GM23338 (cell line): Measurements from ENCODE around the gene WHAMM. TPM values are rescaled to one million over a fixed set of nuclear protein-coding genes. Genes with fewer than 3 reads are reported as not detected.

Experiments
- ATAC-seq: fragments of 200-7000 bp; cut with Tn5 transposase; 3 replicates; pipeline ENCODE4 v1.9.1; 2020
- DNase-seq: peaks from one replicate; pipeline ENCODE4 v3.0.0-alpha.2; 2015; ENCODE audit warnings: low spot score
- H2AFZ ChIP-seq: fragments of 200-600 bp; sonication (generic); 2 replicates; pipeline ENCODE4 v1.8.0; 2016; ENCODE audit warnings: antibody characterized with exemption, mild to moderate bottlenecking, moderate library complexity
- H3F3A ChIP-seq: fragments of 200-600 bp; sonication (generic); replicated peaks from 2 replicates; pipeline ENCODE4 v1.8.0; 2017; ENCODE audit warnings: antibody characterized with exemption, mixed run types, low read depth
- H3K27ac ChIP-seq: fragments of 200-600 bp; sonication (generic); 2 replicates; pipeline ENCODE4 v1.6.1; 2016; ENCODE audit warnings: low read depth
- H3K27me3 ChIP-seq: fragments of 200-600 bp; sonication (generic); 2 replicates; pipeline ENCODE4 v1.8.0; 2016; ENCODE audit warnings: mild to moderate bottlenecking, mixed run types, moderate library complexity; ENCODE audit not compliant: insufficient read depth
- H3K36me3 ChIP-seq: fragments of 200-600 bp; sonication (generic); 2 replicates; pipeline ENCODE4 v1.8.0; 2016; ENCODE audit warnings: mild to moderate bottlenecking; ENCODE audit not compliant: insufficient read depth
- H3K4me1 ChIP-seq: fragments of 200-600 bp; sonication (generic); 2 replicates; pipeline ENCODE4 v1.8.0; 2016; ENCODE audit warnings: mild to moderate bottlenecking, moderate library complexity; ENCODE audit not compliant: insufficient read depth
- H3K4me2 ChIP-seq: fragments of 200-600 bp; sonication (generic); 2 replicates; pipeline ENCODE4 v1.7.1; 2017; ENCODE audit warnings: mixed run types
- H3K4me3 ChIP-seq: fragments of 200-600 bp; sonication (generic); 2 replicates; pipeline ENCODE4 v1.6.1; 2016; ENCODE audit warnings: mixed run types
- H3K79me2 ChIP-seq: fragments of 200-600 bp; sonication (generic); replicated peaks from 2 replicates; pipeline ENCODE4 v1.8.0; 2017; ENCODE audit warnings: mild to moderate bottlenecking; ENCODE audit not compliant: insufficient read depth
- H3K9me2 ChIP-seq: fragments of 200-600 bp; sonication (generic); 2 replicates; pipeline ENCODE4 v1.8.0; 2017; ENCODE audit not compliant: insufficient read depth
- H4K20me1 ChIP-seq: fragments of 200-600 bp; sonication (generic); replicated peaks from 2 replicates; pipeline ENCODE4 v1.8.0; 2017; ENCODE audit warnings: mild to moderate bottlenecking; ENCODE audit not compliant: insufficient read depth
- H3K27ac Mint-ChIP-seq: 2 replicates; pipeline ENCODE4 v1.8.0; 2020; ENCODE audit warnings: inconsistent platforms, mild to moderate bottlenecking, moderate library complexity, mixed read lengths
- H3K27me3 Mint-ChIP-seq: 3 replicates; pipeline ENCODE4 v1.8.0; 2022; ENCODE audit warnings: low read depth, mild to moderate bottlenecking, moderate library complexity, mixed read lengths, inconsistent platforms; ENCODE audit not compliant: insufficient read depth, poor library complexity
- H3K36me3 Mint-ChIP-seq: 3 replicates; pipeline ENCODE4 v1.8.0; 2021; ENCODE audit warnings: low read depth, mild to moderate bottlenecking, inconsistent platforms, moderate library complexity, mixed read lengths
- H3K4me1 Mint-ChIP-seq: 3 replicates; pipeline ENCODE4 v1.8.0; 2020; ENCODE audit warnings: mild to moderate bottlenecking, inconsistent platforms, mixed read lengths
- H3K4me3 Mint-ChIP-seq: 3 replicates; pipeline ENCODE4 v1.8.0; 2021; ENCODE audit warnings: moderate library complexity, mild to moderate bottlenecking, inconsistent platforms, mixed read lengths
- H3K9me3 Mint-ChIP-seq: 3 replicates; pipeline ENCODE4 v1.8.0; 2020; ENCODE audit warnings: moderate library complexity, mild to moderate bottlenecking, inconsistent platforms, mixed read lengths
- CREB1 ChIP-seq: fragments of 250-450 bp; sonication (Bioruptor Pico); IDR thresholded peaks from 2 replicates; pipeline ENCODE4 v1.5.0; 2020; ENCODE audit warnings: low read depth, mild to moderate bottlenecking, moderate library complexity
- CTCF ChIP-seq, 2 experiments: fragments of 200-600 bp in 1 of 2; sonication (generic) in 1 of 2; conservative IDR thresholded peaks; 2 replicates each; pipeline versions ENCODE4 v1.5.1 to v1.6.1; 2016 to 2017; ENCODE audit warnings: antibody characterized with exemption in 2 of 2, low read depth in 2 of 2, mild to moderate bottlenecking in 2 of 2, moderate library complexity in 1 of 2
- EZH2phosphoT487 ChIP-seq: fragments of 200-600 bp; sonication (generic); IDR thresholded peaks from one replicate; pipeline ENCODE4 v1.8.1; 2018; ENCODE audit warnings: antibody characterized with exemption; ENCODE audit not compliant: unreplicated experiment
- JUNB ChIP-seq: IDR thresholded peaks from one replicate; pipeline ENCODE4 v1.6.1; 2016; ENCODE audit warnings: antibody characterized with exemption; ENCODE audit not compliant: unreplicated experiment
- NANOG ChIP-seq: IDR thresholded peaks from 2 replicates; pipeline ENCODE4 v1.6.1; 2016; ENCODE audit warnings: antibody characterized with exemption, borderline replicate concordance
- POLR2AphosphoS5 ChIP-seq: IDR thresholded peaks from 2 replicates; pipeline ENCODE4 v1.6.1; 2016; ENCODE audit warnings: antibody characterized with exemption, low read depth
- STAT1 ChIP-seq: IDR thresholded peaks from one replicate; pipeline ENCODE4 v1.6.1; 2016; ENCODE audit warnings: antibody characterized with exemption; ENCODE audit not compliant: unreplicated experiment
- ZNF114 ChIP-seq: fragments of 250-450 bp; sonication (Bioruptor Pico); IDR thresholded peaks from 2 replicates; pipeline ENCODE4 v1.5.0; 2020; ENCODE audit warnings: mild to moderate bottlenecking, moderate library complexity
- ZNF331 ChIP-seq: fragments of 250-450 bp; sonication (Bioruptor Pico); IDR thresholded peaks from 2 replicates; pipeline ENCODE4 v1.5.0; 2020; ENCODE audit warnings: low read depth, mild to moderate bottlenecking, moderate library complexity
- ZNF462 ChIP-seq: fragments of 250-450 bp; sonication (Bioruptor Pico); IDR thresholded peaks from 2 replicates; pipeline ENCODE4 v1.5.0; 2020; ENCODE audit warnings: mild to moderate bottlenecking, moderate library complexity
- polyA plus RNA-seq: library from polyadenylated mRNA; unstranded; fragments of >200 nt; fragmentation: Nextera tagmentation; extraction: Ambion mirVana; gene quantifications from 2 replicates; pipeline ENCODE4 v1.2.1, GENCODE V29; 2016
- total RNA-seq: library from RNA; depleted of rRNA; stranded (reverse); fragments of >200 nt; shearing (Covaris generic); gene quantifications from 2 replicates; pipeline ENCODE4 v1.2.3, GENCODE V29; 2014

Gene WHAMM
- total and polyA plus RNA-seq, 2 experiments from 2014 or later, result 2.2 to 4.1 TPM

- Mint-ChIP-seq H3K27me3 (peaks cover 16% of the 10 kb centered on the region), H3K36me3 (no peaks in the 10 kb centered on the region), H3K4me3 (no peak overlapping the region), H3K9me3 (no peaks in the 10 kb centered on the region), H3K4me1 (peaks cover 9% of the 10 kb centered on the region), H3K27ac (no peak overlapping the region)
- TF ChIP-seq ZNF331 (no peak), JUNB (no peak), ZNF114 (no peak)
- peaks cover 7% of the 10 kb centered on the region for H3K4me1 ChIP-seq
- no peak overlapping the region for H3K27ac ChIP-seq
- no peak overlapping the region for H2AFZ ChIP-seq
- no peak overlapping the region for H3K4me2 ChIP-seq
- H3F3A ChIP-seq, result no peaks in the 10 kb centered on the region
- H3K27me3 ChIP-seq, result no peaks in the 10 kb centered on the region
- H3K36me3 ChIP-seq, result no peaks in the 10 kb centered on the region
- DNase-seq, result no peak
- no peaks in the 10 kb centered on the region for H4K20me1 ChIP-seq
- no peaks in the 10 kb centered on the region for H3K79me2 ChIP-seq
- H3K9me2 ChIP-seq, result no peaks in the 10 kb centered on the region
- H3K4me3 ChIP-seq, result no peak overlapping the region
- no peak for ATAC-seq
Measured at GRCh38 chr15:82854554-82854953, 45.1 kb downstream of the WHAMM start.

GRCh38 chr15:82855286-82856100, 46.1 kb downstream of the WHAMM start:
- Mint-ChIP-seq H3K36me3 (no peaks in the 10 kb centered on the region), H3K9me3 (no peaks in the 10 kb centered on the region), H3K4me3 (no peak overlapping the region), H3K27ac (no peak overlapping the region), H3K27me3 (peaks cover 9% of the 10 kb centered on the region), H3K4me1 (peaks cover under 1% of the 10 kb centered on the region; the same call in 1 of the 3 replicates)
- Histone ChIP-seq H3F3A (no peaks in the 10 kb centered on the region), H2AFZ (no peak overlapping the region), H3K27me3 (no peaks in the 10 kb centered on the region), H4K20me1 (no peaks in the 10 kb centered on the region), H3K79me2 (no peaks in the 10 kb centered on the region), H3K4me3 (no peak overlapping the region), H3K4me2 (no peak overlapping the region), H3K27ac (no peak overlapping the region), H3K4me1 (no peaks in the 10 kb centered on the region), H3K36me3 (no peaks in the 10 kb centered on the region), H3K9me2 (no peaks in the 10 kb centered on the region)
- DNase-seq (no peak), ATAC-seq (no peak)
- TF ChIP-seq POLR2AphosphoS5 (no peak), CTCF (conservative IDR thresholded peaks at IDR 0.05; ENCODE audit: low read depth in 2 of 2) (no peak), EZH2phosphoT487 (no peak), ZNF462 (no peak), NANOG (no peak), STAT1 (no peak), ZNF331 (no peak), JUNB (no peak), CREB1 (CRISPR knock-in tag) (no peak)
